ENCODE measurements around the gene SELE.

The SELE gene

DNA sequence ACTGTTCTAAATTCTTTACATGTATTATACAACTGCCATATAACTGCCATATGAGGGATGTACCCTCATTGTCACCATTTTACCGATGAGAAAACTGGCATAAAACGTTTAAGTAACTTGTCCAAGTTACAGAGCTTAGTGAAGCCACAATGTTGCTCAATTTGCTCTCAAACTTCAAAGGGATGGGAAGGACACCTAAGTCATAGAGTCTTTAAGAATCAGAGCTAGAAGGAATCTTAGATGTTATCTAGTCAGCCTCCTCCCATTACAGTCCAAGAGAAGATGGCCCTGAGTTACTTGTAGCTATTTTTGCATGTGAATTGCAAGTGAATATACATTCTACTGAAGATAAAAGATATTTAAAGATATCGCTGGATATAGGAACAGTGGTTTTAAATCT, 54.2 kb downstream of the SELE start:
- H3K27ac ChIP-seq, result no peak overlapping the region
- ChIA-PET POLR2A (ENCODE audit: low non-redundant PET) (no interaction called here), CTCF (no interaction called here)
- TF ChIP-seq, protein P1, sequence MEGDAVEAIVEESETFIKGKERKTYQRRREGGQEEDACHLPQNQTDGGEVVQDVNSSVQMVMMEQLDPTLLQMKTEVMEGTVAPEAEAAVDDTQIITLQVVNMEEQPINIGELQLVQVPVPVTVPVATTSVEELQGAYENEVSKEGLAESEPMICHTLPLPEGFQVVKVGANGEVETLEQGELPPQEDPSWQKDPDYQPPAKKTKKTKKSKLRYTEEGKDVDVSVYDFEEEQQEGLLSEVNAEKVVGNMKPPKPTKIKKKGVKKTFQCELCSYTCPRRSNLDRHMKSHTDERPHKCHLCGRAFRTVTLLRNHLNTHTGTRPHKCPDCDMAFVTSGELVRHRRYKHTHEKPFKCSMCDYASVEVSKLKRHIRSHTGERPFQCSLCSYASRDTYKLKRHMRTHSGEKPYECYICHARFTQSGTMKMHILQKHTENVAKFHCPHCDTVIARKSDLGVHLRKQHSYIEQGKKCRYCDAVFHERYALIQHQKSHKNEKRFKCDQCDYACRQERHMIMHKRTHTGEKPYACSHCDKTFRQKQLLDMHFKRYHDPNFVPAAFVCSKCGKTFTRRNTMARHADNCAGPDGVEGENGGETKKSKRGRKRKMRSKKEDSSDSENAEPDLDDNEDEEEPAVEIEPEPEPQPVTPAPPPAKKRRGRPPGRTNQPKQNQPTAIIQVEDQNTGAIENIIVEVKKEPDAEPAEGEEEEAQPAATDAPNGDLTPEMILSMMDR (conservative IDR thresholded peaks at IDR 0.05; ENCODE audit: low read depth), result no peak
- no peak for DNase-seq (ENCODE audit: low spot score)

DNA sequence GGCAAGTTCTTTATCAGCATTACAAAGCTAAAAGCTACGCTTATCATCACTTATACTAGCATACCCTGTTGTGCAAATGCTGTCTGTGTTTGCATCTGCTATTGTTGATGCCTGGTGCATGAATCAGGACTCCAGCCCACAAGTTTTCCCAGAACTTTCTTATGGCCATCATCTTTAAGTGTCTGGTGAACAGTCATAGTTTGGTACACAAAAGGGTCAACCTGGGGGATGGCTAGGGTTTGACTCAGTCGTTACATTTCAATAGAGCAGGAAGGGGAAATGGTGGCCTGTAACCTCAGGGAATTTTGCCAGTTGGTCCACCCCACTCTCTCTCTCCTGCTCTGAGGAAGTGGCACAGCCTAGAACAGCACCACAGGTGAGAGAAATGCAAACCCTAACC, 57.9 kb downstream of the SELE start:
- TF ChIP-seq, protein P1 (conservative IDR thresholded peaks at IDR 0.05; ENCODE audit: low read depth), result no peak
- ChIA-PET CTCF (no interaction called here), POLR2A (ENCODE audit: low non-redundant PET) (no interaction called here)
- H3K27ac ChIP-seq, result no peak overlapping the region
- peak; percentile 18 for DNase-seq (ENCODE audit: low spot score)
